Measurements from ENCODE around the gene ERCC6L2. TPM values are rescaled to one million over a fixed set of nuclear protein-coding genes. Genes with fewer than 3 reads are reported as not detected.

Gene ERCC6L2
- total and polyA plus RNA-seq, 2 experiments from 2014 or later = 33.5 to 80.6 TPM

DNA sequence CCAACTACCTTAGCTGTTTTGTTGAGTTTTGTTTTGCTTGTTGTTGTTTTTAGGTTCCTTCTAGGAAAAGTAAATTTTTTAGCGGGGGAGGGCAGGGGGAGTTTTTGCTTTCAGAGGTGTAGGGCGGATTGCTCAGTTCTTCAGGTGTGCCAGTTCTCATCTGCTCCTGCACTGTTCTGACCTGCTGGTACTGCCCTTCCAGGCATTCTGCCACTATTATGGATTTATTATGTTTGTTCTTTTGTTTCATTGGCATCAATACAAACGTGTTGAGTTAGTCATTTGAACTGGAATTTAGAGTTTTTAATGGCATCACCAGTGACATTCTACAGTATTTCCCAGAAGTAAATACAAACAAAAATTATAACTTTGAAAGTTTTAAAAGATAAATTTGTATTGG lies 26.0 kb downstream of the ERCC6L2 start:
- H3K36me3 ChIP-seq (ENCODE audit: insufficient read depth) = no peaks in the 10 kb centered on the region
- H3K27me3 ChIP-seq (ENCODE audit: insufficient read depth) = no peaks in the 10 kb centered on the region
- peaks cover 11% of the 10 kb centered on the region for H3K79me2 ChIP-seq (replicated peaks; ENCODE audit: insufficient read depth)
- ATAC-seq (no peak), DNase-seq (ENCODE audit: low spot score) (no peak)
- Mint-ChIP-seq H3K4me1 (peaks cover 9% of the 10 kb centered on the region; the same call in 2 of the 3 replicates), H3K36me3 (ENCODE audit: low read depth) (no peaks in the 10 kb centered on the region), H3K27ac (no peak overlapping the region; the same call in 1 of the 2 replicates), H3K9me3 (no peaks in the 10 kb centered on the region), H3K27me3 (ENCODE audit: insufficient read depth, low read depth, poor library complexity) (no peaks in the 10 kb centered on the region), H3K4me3 (no peak overlapping the region)
- H3K9me2 ChIP-seq (ENCODE audit: insufficient read depth) = no peaks in the 10 kb centered on the region
- no peak overlapping the region for H2AFZ ChIP-seq
- no peak overlapping the region for H3K27ac ChIP-seq (ENCODE audit: low read depth)
- H3K4me1 ChIP-seq (ENCODE audit: insufficient read depth) = no peaks in the 10 kb centered on the region; the same call in 1 of the 2 replicates
- no peak overlapping the region for H3K4me3 ChIP-seq
- no peak for TF ChIP-seq EZH2phosphoT487 (IDR thresholded peaks at IDR 0.05; ENCODE audit: unreplicated experiment)
- no peak for TF ChIP-seq NANOG (IDR thresholded peaks at IDR 0.05; ENCODE audit: borderline replicate concordance)
- TF ChIP-seq ZNF114 (CRISPR knock-in tag; IDR thresholded peaks at IDR 0.05) = no peak
- no peak for TF ChIP-seq JUNB (IDR thresholded peaks at IDR 0.05; ENCODE audit: unreplicated experiment)
- TF ChIP-seq POLR2AphosphoS5 (IDR thresholded peaks at IDR 0.05; ENCODE audit: low read depth) = no peak
- TF ChIP-seq CTCF (conservative IDR thresholded peaks at IDR 0.05; ENCODE audit: low read depth in 2 of 2) = no peak
- TF ChIP-seq EZH2 (IDR thresholded peaks at IDR 0.05; ENCODE audit: low read depth, unreplicated experiment) = no peak
- TF ChIP-seq CREB1 (CRISPR knock-in tag; IDR thresholded peaks at IDR 0.05; ENCODE audit: low read depth) = no peak
- no peak for TF ChIP-seq STAT1 (IDR thresholded peaks at IDR 0.05; ENCODE audit: unreplicated experiment)
- TF ChIP-seq, protein P1, sequence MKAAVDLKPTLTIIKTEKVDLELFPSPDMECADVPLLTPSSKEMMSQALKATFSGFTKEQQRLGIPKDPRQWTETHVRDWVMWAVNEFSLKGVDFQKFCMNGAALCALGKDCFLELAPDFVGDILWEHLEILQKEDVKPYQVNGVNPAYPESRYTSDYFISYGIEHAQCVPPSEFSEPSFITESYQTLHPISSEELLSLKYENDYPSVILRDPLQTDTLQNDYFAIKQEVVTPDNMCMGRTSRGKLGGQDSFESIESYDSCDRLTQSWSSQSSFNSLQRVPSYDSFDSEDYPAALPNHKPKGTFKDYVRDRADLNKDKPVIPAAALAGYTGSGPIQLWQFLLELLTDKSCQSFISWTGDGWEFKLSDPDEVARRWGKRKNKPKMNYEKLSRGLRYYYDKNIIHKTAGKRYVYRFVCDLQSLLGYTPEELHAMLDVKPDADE (IDR thresholded peaks at IDR 0.05) = no peak
- TF ChIP-seq REST (IDR thresholded peaks at IDR 0.05; ENCODE audit: unreplicated experiment) = no peak
- no peak for TF ChIP-seq ZNF331 (CRISPR knock-in tag; IDR thresholded peaks at IDR 0.05; ENCODE audit: low read depth)
- TF ChIP-seq ZNF462 (CRISPR knock-in tag; IDR thresholded peaks at IDR 0.05) = no peak
- H3F3A ChIP-seq (replicated peaks; ENCODE audit: low read depth) = no peaks in the 10 kb centered on the region
- peaks cover 3% of the 10 kb centered on the region; the same call in 1 of the 2 replicates for H4K20me1 ChIP-seq (replicated peaks; ENCODE audit: insufficient read depth)
- no peak overlapping the region for H3K4me2 ChIP-seq
